Measurements from ENCODE around the gene FAM234B. TPM values are rescaled to one million over a fixed set of nuclear protein-coding genes. Genes with fewer than 3 reads are reported as not detected.

The FAM234B gene
- total RNA-seq, 1 experiment from 2014 or later: 5.7 TPM

- no peaks in the 10 kb centered on the region for H3K9me3 Mint-ChIP-seq (ENCODE audit: unreplicated experiment)
- no peaks in the 10 kb centered on the region for H3K36me3 Mint-ChIP-seq (ENCODE audit: insufficient read depth, unreplicated experiment)
- no peak overlapping the region for H3K4me3 Mint-ChIP-seq (ENCODE audit: unreplicated experiment)
- CTCF ChIA-PET: interaction anchor here (0.5 to 2.0 kb wide), 4 partner anchors 19 to 419 kb away, joined by 3 to 8 read pairs (median 4); partner anchors contain the start of gene GPR19
- H3K27ac Mint-ChIP-seq (ENCODE audit: low read depth, unreplicated experiment): no peak overlapping the region
- no peak for TF ChIP-seq CTCF (IDR thresholded peaks at IDR 0.05; ENCODE audit: unreplicated experiment)
- no peak for DNase-seq (ENCODE audit: unreplicated experiment)
- no peaks in the 10 kb centered on the region for H3K4me1 Mint-ChIP-seq (ENCODE audit: insufficient read depth, unreplicated experiment)
- BruUV-seq (replicated peaks): no TSS peak
- intact Hi-C loops (cut with micrococcal nuclease): no loop called here
- POLR2A ChIA-PET: interaction anchor here (0.8 to 1.4 kb wide), 2 partner anchors 11 to 21 kb away, joined by 3 to 5 read pairs; partner anchors contain the start of gene GSG1
- no peaks in the 10 kb centered on the region for H3K27me3 Mint-ChIP-seq (ENCODE audit: insufficient read depth, unreplicated experiment)
Observed at GRCh38 chr12:13114251-13115052, 70.3 kb downstream of the FAM234B start.

GRCh38 chr12:13116259-13116658 lies 72.1 kb downstream of the FAM234B start:
- H3K9me3 Mint-ChIP-seq (ENCODE audit: unreplicated experiment): no peaks in the 10 kb centered on the region
- H3K4me3 Mint-ChIP-seq (ENCODE audit: unreplicated experiment): no peak overlapping the region
- no TSS peak for BruUV-seq (replicated peaks)
- TF ChIP-seq CTCF (IDR thresholded peaks at IDR 0.05; ENCODE audit: unreplicated experiment): no peak
- H3K27ac Mint-ChIP-seq (ENCODE audit: low read depth, unreplicated experiment): no peak overlapping the region
- ChIA-PET POLR2A (interaction anchor here (1.3 to 1.4 kb wide), 5 partner anchors 10 to 82 kb away, joined by 3 to 5 read pairs (median 4); no protein-coding TSS in a partner anchor), CTCF (interaction anchor here (1.8 to 2.0 kb wide), 2 partner anchors 19 to 44 kb away, joined by 8 to 9 read pairs; no protein-coding TSS in a partner anchor)
- intact Hi-C loops (cut with micrococcal nuclease): no loop called here
- no peaks in the 10 kb centered on the region for H3K36me3 Mint-ChIP-seq (ENCODE audit: insufficient read depth, unreplicated experiment)
- no peak for DNase-seq (ENCODE audit: unreplicated experiment)
- H3K4me1 Mint-ChIP-seq (ENCODE audit: insufficient read depth, unreplicated experiment): no peaks in the 10 kb centered on the region
- no peaks in the 10 kb centered on the region for H3K27me3 Mint-ChIP-seq (ENCODE audit: insufficient read depth, unreplicated experiment)

GRCh38 chr12:13117029-13117428 lies 72.8 kb downstream of the FAM234B start:
- no peaks in the 10 kb centered on the region for H3K4me1 Mint-ChIP-seq (ENCODE audit: insufficient read depth, unreplicated experiment)
- no peak for DNase-seq (ENCODE audit: unreplicated experiment)
- H3K9me3 Mint-ChIP-seq (ENCODE audit: unreplicated experiment): no peaks in the 10 kb centered on the region
- POLR2A ChIA-PET: interaction anchor here (1.3 to 1.4 kb wide), 3 partner anchors 10 to 81 kb away, joined by 3 to 4 read pairs (median 4); no protein-coding TSS in a partner anchor
- H3K27me3 Mint-ChIP-seq (ENCODE audit: insufficient read depth, unreplicated experiment): no peaks in the 10 kb centered on the region
- no peak overlapping the region for H3K27ac Mint-ChIP-seq (ENCODE audit: low read depth, unreplicated experiment)
- H3K36me3 Mint-ChIP-seq (ENCODE audit: insufficient read depth, unreplicated experiment): no peaks in the 10 kb centered on the region
- BruUV-seq (replicated peaks): no TSS peak
- CTCF ChIA-PET: interaction anchor here (0.7 to 1.8 kb wide), 3 partner anchors 44 to 95 kb away, joined by 4 to 9 read pairs (median 4); no protein-coding TSS in a partner anchor
- H3K4me3 Mint-ChIP-seq (ENCODE audit: unreplicated experiment): no peak overlapping the region
- intact Hi-C loops (cut with micrococcal nuclease): no loop called here
- no peak for TF ChIP-seq CTCF (IDR thresholded peaks at IDR 0.05; ENCODE audit: unreplicated experiment)

GRCh38 chr12:13119826-13120225 lies 75.6 kb downstream of the FAM234B start:
- H3K4me1 Mint-ChIP-seq (ENCODE audit: insufficient read depth, unreplicated experiment): peaks cover 3% of the 10 kb centered on the region
- ChIA-PET POLR2A (interaction anchor here (0.8 kb wide), 1 partner anchor 45 kb away, joined by 3 read pairs; no protein-coding TSS in a partner anchor), CTCF (interaction anchor here (0.6 to 0.9 kb wide), 4 partner anchors 13 to 726 kb away, joined by 3 to 5 read pairs (median 4); no protein-coding TSS in a partner anchor)
- no peak overlapping the region for H3K27ac Mint-ChIP-seq (ENCODE audit: low read depth, unreplicated experiment)
- TF ChIP-seq CTCF (IDR thresholded peaks at IDR 0.05; ENCODE audit: unreplicated experiment): no peak
- intact Hi-C loops (cut with micrococcal nuclease): no loop called here
- H3K4me3 Mint-ChIP-seq (ENCODE audit: unreplicated experiment): no peak overlapping the region
- DNase-seq (ENCODE audit: unreplicated experiment): no peak
- no peaks in the 10 kb centered on the region for H3K36me3 Mint-ChIP-seq (ENCODE audit: insufficient read depth, unreplicated experiment)
- H3K9me3 Mint-ChIP-seq (ENCODE audit: unreplicated experiment): no peaks in the 10 kb centered on the region
- no peaks in the 10 kb centered on the region for H3K27me3 Mint-ChIP-seq (ENCODE audit: insufficient read depth, unreplicated experiment)
- BruUV-seq (replicated peaks): no TSS peak
